ENCODE measurements around the gene DDRGK1.

DNA sequence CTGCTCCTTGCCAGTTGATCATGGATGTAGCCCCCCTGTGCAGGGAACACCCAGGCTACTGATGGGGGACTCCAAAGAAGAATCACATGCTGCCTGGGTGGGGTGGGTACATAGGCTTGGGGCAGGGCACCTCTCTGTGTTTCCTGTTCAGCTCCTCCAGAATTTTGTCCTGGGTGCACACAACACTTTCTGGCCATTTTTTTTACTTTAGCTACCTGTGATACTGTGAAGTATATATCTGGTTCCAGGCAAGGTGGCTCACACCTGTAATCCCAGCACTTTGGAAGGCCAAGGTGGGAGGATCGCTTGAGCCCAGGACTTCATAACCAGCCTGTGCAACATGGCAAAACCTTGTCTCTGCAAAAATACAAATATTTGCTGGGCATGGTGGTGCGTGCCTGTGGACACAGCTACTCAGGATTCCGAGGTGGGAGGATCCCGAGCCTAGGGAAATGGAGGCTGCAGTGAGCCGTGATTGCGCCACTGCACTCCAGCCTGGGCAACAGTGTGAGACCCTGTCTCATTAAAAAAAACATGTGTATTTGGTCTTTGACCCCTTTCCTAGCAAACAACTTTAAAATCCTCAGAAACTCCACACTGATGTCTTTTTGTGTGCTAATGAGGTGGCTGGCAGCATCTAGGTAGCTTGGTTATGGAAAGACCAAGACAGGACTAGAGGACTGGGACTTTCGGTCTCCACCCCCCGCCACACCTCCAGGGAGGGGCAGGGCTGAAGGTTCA lies 20.4 kb upstream of the DDRGK1 start:
- TF ChIP-seq, protein P1, sequence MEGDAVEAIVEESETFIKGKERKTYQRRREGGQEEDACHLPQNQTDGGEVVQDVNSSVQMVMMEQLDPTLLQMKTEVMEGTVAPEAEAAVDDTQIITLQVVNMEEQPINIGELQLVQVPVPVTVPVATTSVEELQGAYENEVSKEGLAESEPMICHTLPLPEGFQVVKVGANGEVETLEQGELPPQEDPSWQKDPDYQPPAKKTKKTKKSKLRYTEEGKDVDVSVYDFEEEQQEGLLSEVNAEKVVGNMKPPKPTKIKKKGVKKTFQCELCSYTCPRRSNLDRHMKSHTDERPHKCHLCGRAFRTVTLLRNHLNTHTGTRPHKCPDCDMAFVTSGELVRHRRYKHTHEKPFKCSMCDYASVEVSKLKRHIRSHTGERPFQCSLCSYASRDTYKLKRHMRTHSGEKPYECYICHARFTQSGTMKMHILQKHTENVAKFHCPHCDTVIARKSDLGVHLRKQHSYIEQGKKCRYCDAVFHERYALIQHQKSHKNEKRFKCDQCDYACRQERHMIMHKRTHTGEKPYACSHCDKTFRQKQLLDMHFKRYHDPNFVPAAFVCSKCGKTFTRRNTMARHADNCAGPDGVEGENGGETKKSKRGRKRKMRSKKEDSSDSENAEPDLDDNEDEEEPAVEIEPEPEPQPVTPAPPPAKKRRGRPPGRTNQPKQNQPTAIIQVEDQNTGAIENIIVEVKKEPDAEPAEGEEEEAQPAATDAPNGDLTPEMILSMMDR (IDR thresholded peaks at IDR 0.05; ENCODE audit: low read length), result no peak
- no peak for TF ChIP-seq EZH2 (IDR thresholded peaks at IDR 0.05; ENCODE audit: borderline replicate concordance, low read length)

All from OCI-LY1 (cell line).